ENCODE results near the gene PRDM2.

PRDM2 gene

DNA sequence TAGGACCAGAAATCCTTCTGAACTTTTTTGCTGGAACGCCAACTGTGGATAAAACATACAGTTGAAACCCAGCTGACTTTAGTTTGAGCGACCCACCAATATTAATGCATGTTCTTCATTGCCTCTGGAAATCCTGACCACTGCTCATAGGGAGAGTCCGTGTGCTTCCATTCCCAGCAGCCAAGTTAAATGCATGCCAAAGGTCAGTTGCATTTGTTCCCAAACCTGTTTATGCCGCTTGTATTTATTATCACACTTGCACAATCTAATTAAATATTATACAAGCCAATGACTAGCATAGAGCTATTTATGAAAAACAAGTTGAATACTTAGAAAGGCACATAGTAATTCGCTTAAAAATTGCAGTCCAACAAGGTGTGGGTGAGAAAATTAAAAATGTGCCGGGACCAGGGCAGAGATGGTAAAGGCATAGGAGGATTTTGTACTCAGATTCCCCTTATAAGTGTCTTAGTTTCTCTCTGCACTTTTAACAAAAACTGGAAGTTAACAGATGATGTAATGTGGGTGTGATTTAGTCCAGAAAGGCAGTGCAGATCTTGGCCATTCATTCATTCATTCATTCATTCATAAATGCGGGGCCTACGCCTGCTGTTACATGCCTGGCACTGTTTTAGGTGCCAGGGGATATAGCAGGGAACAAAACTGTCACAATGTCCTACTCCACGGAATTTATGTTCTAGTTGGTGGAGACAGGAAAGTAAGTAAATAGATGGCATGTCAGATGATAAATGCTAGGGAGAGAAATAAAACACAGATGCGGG is 99.7 kb downstream of the PRDM2 start:
- no peak for DNase-seq

DNA sequence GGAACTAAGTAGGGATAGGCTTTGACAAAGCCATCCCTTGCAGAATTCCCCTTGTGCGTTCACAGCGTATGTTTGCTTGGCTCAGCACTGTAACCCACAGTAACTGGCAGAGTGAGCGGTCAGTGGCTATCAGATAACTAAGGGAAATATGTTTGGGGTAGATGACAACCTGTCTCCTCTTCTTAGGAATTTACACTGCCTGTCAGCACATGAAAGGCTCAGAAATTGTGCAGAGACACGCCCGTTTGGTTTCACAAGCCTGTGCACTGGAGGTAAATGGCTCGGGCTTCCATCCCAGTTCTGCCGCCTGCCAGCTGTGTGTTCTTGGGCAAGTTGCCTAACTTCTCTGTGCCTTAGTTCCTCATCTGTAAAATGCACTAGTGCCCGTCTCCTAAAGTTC is 101.2 kb downstream of the PRDM2 start:
- no peak for DNase-seq

DNA sequence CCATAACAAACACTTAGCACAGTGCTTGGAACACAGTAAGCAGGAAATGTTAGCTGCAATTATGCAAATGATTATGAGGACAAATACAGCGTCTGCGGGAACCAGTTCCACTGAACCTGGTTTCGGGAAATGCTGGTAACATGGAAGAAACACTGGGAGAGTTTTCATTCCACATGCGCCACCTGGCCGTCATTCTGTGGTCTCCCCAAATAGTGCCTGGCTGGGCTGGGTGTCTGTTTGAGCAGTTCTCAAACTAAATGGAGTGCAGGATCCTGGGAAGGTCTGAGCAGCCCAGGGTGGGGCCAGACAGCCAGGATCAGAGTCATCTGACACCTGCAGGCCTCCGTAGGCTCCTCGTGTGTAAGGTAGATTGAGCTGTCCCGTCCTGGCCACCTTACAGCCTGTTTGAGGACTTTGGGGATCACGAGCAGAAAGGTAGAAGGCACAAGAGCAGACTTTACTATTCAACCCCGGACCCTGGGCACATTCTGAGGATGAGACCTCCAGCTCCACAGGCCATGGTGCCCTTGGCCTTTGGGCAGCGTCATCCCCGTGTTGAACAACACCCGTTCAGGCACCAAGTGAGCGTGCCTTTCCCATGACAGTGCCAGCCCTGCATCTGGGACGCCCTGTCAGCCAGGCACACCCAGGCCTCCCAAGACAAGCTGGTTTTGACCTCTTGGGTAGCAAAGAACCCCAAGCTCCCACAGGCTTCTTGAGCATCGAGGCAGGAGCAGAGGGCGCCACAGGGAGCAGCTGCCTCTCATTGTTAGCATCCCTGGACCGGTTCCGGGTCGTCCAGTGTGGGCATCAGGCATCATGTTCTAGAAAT is 101.9 kb downstream of the PRDM2 start:
- DNase-seq = no peak

DNA sequence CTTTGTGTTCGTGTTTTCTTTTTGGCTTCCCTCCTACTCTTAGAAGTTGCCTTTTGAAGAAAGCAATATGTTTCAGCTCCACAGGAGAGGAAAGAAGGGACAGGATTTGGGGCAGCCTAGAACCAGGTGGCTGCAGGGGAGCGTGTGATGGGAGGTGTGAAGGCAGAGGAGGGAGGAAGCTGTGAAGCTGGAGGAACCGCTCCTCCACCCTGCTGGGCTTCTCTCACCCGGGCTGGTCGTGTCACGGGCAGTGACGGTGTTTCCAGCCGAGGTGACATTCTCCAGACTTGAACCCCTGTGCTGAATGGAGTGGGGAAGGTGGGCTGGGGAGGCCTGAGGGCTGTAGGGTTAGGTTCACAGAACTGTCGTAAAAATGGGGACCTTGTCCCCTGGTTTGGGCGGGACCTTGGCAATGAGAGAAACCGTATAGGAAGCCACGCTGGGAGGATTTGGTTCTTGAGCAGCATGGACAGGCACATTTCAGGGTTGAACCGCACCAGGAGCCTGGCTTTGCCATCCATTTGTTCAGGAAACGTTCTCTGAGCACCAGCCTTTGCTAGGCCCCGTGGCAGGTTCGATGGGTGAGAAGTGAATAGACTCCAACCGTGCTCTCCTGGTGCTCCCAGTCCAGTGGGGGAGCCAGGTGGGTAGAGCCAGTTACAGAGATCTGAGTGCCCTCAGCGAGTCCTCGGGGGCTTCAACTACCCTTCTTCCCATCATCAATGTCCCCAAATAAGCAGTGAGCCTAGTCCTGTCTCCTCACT is 103.0 kb downstream of the PRDM2 start:
- DNase-seq = no peak

DNA sequence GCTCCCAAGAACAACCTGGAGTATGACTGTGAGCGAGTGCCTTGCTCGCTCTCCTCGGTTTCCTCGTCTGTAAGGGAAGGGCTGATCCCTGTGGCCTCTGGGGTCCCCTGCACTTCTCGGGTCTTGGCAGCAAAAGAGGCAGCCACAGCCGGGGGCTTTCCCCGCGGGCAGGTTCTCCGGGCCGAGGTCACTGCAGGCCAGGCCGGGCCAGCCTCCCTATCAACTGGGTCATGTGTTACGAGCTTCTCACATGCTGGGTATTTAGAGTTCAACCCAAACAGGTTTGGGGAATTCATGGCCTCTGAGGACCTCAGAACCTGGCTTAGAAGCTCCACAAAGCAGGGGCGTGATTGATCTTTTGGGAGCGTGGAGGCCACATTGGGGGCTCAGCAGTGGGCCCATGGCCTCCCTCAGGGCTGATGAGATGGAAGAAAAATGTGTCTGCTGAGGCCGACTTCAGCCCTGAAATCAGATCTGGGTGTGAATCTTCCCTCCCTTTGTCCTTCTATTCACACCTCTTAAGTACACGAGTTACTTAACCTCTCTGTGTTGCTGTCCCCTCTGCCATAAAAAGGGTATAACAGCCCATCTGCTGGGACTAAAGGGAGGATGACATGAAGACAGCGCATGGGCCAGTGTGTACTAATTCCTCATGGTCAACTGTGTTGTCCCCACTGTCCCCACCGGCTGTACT is 103.7 kb downstream of the PRDM2 start:
- DNase-seq = no peak

DNA sequence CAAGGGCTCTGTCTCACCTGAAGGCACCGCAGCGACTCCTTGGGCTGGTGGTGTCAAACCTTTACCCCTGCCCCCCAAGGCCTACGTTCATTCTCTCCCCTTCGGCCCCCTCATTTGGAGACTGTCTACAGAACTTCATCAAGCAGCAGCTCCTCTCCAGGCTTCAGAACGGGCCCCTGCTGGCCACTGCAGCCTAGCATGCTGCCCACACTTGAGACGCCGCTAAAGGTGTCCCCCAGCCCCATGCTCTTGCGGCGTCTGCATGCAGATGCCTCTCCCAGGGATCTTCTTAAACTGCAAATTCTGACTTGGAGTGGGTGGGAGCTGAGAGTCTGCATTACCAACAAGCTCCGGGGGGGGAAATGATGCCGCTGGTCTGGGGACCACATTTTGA is 104.2 kb downstream of the PRDM2 start:
- no peak for DNase-seq

DNA sequence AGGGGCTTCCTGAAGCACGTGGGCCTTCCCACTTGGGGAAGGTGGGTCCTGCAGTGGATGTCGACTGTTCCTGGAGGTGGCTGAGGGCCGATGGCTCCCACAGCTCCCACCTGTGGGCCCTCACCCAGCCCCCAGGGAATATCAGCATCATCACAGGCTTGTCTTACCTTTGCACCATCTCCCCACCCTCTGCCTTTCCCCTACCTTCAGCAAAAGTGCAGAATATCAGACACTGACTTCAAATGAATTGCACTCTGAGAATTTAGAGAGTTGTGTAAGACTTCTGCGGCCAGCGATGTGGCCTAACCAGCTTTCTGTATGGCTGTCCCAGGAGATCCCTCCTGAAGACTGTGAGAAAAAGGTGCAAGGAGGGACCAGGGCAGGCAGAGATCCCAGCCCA is 105.4 kb downstream of the PRDM2 start:
- no peak for DNase-seq

DNA sequence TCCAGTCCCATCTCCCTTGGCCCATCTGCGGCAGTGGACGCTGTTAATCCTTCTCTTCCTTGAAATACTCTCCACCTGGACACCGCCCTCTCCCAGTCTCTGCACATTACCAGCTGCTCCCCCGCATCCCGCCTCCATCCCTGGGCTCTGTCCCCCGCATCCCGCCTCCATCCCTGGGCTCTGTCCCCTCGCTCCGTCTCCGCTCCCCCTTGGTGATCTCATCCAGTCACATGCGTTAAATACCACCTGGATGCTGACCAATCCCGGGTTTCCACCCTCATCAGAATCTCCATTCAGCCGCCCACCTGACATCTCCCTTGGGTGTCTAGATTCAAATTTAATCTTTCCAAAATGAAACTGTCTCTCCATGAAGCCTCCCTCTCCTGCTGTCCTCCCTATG is 106.1 kb downstream of the PRDM2 start:
- no peak for DNase-seq

DNA sequence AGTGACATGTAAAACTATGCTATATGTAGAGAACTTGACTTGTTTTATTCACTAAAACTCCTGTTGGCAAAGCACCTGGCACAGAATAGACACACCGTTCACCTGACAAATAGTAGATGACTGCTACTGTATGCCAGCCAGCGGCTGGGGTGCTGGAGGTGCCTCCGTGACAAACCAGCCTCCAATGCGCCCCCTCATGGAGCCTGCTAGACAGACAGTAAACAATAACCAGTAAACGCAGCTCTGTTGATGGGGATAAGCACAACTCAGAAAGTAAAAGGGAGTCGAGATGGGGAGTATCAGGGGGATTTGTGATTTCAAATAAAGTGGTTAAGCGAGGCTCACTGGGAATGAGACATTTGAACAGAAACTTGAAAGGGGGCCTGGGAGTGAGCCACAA is 107.2 kb downstream of the PRDM2 start:
- DNase-seq = no peak

DNA sequence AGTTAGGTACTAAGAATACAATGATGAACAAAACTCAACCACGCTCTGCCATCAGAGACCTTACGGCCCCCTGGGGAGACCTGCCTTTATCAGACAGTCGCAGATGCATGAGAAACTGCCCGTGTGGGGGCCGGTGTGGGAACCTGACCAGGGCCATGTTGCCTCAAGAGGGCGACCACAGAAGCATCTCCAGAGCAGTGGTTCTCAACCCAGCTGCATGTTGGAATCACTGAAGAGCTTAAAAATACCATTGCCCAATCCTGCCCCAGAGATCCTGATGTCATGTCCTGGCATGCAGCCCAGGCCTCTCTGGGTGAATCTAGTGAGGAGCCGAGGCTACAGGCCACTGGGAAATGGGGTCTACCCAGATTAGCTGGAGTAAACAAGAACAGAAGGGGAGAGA is 108.7 kb downstream of the PRDM2 start:
- DNase-seq = no peak

DNA sequence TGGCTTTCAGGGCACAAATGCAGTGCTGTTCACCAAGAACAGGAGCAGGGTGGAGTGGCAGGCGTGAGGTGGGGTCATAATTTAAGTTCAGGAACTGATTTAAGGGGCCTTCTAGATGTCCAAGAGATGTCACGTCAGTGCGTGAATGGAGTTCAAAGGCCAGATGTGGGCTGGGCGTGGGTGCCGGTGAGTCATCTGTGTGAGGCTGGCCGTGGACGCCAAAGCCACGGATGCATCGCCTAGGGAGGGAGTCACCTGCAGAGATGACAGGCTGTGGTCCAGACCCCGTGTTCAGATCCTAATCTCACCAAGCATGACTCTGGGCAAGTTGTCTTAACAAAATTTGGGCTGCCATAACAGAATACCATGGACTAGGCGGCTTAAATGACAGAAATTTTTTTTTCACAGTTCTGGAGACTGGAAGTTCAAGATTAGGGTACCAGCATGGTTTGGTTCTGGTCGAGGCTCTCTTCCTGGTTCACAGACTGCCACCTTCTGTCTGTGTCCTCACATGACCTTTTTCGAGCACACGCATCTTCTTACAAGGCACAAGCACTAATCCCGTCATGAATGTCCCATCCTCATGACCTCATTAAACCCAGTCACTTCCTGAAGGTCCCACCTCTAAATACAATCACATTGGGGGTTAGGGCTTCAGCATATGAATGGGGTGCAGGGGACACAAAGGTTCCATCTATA is 109.6 kb downstream of the PRDM2 start:
- no peak for DNase-seq

DNA sequence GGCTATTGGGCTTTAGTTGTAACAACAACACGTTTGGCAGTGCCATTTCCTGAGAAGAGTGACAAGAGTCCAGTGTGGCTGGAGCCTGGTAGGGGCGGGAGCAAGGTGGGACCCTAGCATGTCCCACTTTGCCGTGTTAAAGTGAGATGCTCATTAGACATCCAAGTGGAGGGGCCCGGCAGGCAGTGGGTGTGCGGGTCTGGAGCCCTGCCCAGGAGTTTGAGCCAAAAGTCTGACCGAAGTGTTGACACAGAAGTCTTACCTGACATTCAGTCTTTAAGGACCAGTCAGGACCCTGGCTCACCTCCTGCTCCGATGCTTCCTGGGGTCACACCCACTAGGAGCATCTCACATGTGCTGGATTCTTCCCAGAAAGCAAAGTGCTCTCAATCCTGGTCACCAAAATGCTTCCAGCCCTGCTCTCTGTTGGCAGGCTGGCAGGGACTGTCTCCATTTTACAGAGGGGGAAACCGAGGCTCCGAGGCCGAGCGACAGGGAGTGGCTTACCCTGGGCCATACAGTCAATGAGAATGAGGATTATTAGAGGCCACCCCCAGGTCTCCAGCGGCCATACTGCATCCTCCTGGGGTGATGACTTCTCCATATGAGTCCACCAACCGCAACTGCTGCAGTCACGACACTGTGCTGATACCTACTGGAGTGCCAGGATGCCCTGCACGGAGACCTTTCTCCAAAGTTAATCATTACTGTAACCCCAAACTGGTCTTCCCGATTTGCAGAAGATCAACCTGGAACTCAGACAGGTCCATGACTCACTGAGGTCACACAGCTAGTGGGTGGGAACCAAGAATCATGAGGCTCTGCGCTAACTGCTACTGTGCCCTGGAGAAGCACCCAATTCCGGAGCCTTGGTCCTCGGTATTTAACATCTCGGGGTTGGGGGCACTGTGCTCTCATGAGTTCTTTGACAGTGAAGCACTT is 112.7 kb downstream of the PRDM2 start:
- DNase-seq = no peak

DNA sequence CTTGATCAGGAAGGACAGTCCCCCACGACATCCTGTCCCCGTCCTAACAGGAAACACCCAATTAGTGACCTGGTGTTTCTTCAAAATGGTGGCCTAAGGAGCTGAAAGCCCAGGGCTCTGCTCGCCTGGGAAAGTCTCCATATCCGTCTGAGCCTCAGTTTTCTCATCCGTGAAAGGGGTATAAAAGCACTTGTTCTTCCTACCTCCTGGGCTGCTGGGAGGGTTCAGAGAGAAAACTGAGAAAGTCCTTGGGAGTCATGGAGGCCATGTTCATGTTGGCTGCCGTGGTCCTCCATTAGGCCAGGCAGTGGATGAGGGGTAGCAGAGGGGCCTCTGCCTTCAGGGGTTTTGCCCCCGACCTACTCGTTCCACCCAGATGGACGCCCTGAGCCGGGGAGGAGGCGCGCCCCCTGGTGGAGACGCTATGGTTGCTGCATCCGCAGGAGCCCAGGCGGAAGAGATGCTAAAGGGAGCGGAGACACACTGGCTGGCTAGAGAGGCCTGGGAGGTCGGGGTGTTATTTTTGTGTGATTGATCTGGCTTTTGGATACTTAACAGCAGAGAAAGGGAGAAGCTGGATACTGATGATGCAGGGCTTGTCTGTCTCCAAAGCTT is 113.5 kb downstream of the PRDM2 start:
- DNase-seq = peak; percentile 63

DNA sequence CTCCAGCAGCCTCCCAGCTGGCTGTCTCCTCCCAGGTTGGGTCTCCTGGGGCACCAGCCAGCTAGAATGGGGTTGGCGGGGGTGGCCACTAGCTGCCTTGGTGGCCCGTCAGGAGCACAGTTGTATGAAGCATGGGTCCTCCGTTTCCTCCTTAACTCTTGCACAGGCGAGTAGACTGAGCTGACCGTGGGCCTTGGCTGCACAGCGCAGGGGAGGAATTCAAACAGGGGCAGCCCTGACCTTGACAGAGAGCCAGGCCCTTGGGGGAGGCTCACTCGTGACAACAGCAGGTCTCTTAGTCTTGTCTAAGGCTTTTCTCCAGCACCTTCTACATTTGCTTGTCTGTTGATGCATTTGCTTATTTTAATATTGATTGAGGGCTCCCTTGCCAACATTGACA is 114.1 kb downstream of the PRDM2 start:
- no peak for DNase-seq

DNA sequence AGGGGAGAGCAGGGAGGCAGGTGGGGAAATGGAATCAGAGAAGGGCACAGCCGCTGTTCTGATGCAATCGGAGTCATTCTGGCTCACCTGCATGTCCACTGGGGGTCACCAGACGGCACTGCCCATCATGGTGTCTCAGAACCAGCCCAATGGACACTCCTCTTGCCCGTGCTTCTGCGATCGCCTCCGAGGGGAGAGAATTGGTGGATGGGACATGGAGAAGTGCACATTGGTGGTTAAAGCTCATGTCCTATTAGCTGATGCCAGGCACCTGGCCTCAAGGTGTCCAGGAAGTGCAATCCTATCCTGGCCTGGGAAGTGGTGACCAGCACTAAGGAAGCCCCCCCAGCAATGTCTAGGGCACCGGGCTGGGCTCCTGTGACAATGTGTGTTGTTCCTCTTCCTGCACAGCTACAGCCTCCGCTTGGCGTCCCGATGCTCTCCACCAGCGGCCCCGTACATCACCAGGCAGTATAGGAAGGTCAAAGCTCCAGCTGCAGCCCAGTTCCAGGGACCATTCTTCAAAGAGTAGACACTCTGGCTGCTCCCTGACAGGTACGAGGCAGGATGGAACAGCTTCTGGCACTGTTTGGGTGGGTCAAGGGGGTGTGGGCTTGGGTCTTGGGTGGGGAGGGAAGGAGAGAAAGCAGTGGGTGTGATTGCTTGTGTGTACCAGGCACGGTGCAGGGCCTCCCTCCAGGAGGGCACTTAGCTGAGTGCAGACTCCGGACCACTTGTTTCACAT is 116.2 kb downstream of the PRDM2 start:
- no peak for DNase-seq

DNA sequence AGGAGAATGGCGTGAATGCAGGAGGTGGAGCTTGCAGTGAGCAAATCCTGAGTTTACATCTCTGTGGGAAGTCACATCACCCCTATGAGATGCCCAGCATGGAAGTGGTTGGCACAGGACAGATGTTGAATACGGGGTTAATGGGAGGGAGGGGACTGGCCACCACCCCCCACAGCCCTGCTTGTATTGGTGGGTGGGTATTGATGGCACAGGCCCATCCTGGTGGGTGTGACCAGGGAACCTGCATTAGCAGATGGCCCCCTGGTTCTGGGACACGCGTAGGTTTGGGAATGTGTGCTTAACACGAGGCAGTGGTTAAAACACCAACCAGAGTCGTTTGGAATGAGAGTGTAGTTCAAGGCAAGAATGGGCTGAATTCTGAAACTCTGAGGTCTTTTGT is 117.9 kb downstream of the PRDM2 start:
- no peak for DNase-seq

DNA sequence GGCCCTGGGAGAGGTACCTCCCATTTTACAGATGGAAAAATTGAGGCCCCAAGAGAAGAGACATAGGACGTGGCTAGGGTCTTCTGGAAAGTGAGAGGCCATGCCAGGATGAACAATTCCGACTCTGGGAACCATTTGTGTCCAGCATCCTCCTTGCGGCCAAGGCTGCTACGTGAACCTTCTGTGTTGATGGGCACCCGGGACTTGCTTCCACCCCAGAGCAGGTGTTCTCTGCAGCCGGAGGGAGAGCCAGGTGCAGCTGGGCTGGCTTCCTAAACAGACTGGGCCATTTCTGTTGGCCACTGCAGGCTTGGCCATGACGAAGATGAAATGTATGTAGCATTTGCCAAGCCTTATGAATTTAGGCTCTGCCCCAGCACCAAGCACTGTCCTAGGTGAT is 118.9 kb downstream of the PRDM2 start:
- DNase-seq = no peak

DNA sequence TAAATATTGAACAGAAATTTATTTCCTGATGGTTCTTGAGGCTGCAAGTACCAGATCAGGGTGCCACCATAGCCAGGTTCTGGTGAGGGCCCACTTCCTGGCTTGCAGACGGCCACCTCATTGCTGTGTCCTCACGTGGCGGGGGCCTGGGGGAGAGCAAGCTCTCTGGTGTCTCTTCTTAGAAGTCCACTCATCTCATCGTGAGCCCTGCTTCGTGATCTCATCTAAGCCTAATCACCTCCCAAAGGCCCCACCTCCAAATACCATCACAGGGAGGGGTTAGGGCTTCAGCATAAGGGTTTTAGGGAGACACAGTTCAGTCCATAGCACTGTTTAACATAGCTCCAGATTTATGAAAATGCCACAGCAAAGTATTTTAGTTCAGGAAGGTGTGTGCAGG is 119.7 kb downstream of the PRDM2 start:
- no peak for DNase-seq

DNA sequence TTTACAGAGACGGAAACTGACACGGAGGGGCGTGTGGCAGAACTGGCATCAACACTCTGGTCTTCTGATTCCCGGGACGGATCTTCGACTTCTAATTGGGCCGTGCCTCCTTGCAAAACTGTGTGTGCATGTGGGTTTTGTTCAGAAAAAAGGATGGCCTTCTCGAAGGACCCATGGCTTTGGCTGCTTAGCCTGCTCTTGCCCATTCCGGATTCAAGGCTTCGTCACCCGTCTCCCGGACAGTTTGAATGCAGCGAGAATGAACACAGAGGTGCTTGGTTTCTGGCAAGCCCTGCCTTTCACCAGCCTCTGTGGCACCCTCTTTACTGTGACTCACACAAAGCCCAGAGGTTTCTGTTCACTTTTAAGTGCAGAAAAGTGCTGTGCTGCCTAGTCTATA is 120.1 kb downstream of the PRDM2 start:
- no peak for DNase-seq

DNA sequence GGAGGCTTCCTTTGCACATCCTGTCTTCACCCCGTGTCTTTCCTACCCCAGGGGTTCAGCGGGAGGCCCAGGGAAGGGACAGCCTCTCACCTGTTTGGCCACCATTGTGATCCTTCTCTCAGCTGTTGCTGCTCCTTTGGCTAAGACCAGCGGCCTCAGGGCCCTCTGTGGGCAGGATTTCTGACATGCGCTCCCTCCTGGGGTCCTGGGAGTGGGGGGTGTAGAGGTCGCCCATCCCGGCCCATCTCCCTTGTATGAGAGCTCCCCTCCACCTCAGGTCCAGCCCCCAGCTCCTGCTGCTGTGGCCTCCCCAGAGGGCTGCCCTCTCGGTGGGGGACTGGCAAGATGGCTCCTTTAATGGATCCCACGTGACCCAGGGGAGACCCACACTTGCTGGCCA is 120.5 kb downstream of the PRDM2 start:
- DNase-seq = no peak

Measured in activated T-cell treated with anti-CD3 and anti-CD28 coated beads, Interleukin-2, amount 50 U/mL, for 1 hour (primary cell).